ENCODE data around the gene NCOR1. TPM values are rescaled to one million over a fixed set of nuclear protein-coding genes. Genes with fewer than 3 reads are reported as not detected.

Gene NCOR1
- total and polyA plus RNA-seq, 2 of the 13 experiments (the other 11 are each of a cell fraction or from before 2014, with no cell fraction given): 57.0 to 71.7 TPM

- Histone ChIP-seq H3K27ac (ENCODE audit: extremely low read length, insufficient read depth, low read length) (no peak overlapping the region), H4K20me1 (ENCODE audit: insufficient read depth, low read length) (no peaks in the 10 kb centered on the region)
- POLR2A ChIA-PET: no interaction called here
These were observed 109.0 kb downstream of the NCOR1 start for GRCh38 chr17:16106161-16106891.

More at GRCh38 chr17:16106161-16106891, 109.0 kb downstream of the NCOR1 start:
- FAIRE-seq (no peak), DNase-seq (ENCODE audit: low spot score) (peak; percentile 12), ATAC-seq (no peak)
- no peak overlapping the region for H3K4me3 ChIP-seq (replicated peaks in 1 of 3; ENCODE audit: insufficient read depth in 1 of 3, low read depth in 2 of 3, low read length in 3 of 3)
- H3K4me2 ChIP-seq (ENCODE audit: low read depth, low read length): no peak overlapping the region
- H3K4me1 ChIP-seq (ENCODE audit: insufficient read depth, low read length): peaks cover 23% of the 10 kb centered on the region
- no peak overlapping the region for H3K9ac ChIP-seq (ENCODE audit: insufficient read depth, low read depth, low read length)
- in situ Hi-C loops (cut with HindIII; ENCODE audit: extremely low pct_ligation_motif_present, low pct_unique_long_range_greater_than_20kb): no loop called here
- 50% methylated on average over 1 of the region's 1 CpG for WGBS (ENCODE audit: low lambda C conversion rate)
- no TSS peak for BruUV-seq (replicated peaks)
- H3K9me3 ChIP-seq (ENCODE audit: low read length): no peaks in the 10 kb centered on the region
- H3K79me2 ChIP-seq (ENCODE audit: insufficient read depth, low read length): no peaks in the 10 kb centered on the region
- CTCF ChIA-PET (ENCODE audit: low intra/inter-chr PET ratio, low total read pairs): no interaction called here
- intact Hi-C loops (cut with micrococcal nuclease; ENCODE audit: unreplicated experiment): no loop called here
- H2AFZ ChIP-seq (ENCODE audit: low read length): no peak overlapping the region
- no peak for TF ChIP-seq ZNF142 (CRISPR knock-in tag; IDR thresholded peaks at IDR 0.05)
- no peak for TF ChIP-seq ZNF660 (CRISPR knock-in tag; IDR thresholded peaks at IDR 0.05; ENCODE audit: borderline replicate concordance, low read depth)
- no peak for TF ChIP-seq MED1 (CRISPR knock-in tag; IDR thresholded peaks at IDR 0.05)
- no peak for TF ChIP-seq HCFC1 (IDR thresholded peaks at IDR 0.05; ENCODE audit: low read depth, low read length)
- TF ChIP-seq GPBP1L1 (CRISPR knock-in tag; IDR thresholded peaks at IDR 0.05): no peak
- TF ChIP-seq JUNB (CRISPR knock-in tag; IDR thresholded peaks at IDR 0.05; ENCODE audit: borderline replicate concordance): no peak
- no peak for TF ChIP-seq ZNF451 (CRISPR knock-in tag; IDR thresholded peaks at IDR 0.05)
- no peak for TF ChIP-seq ZBTB3 (CRISPR knock-in tag; IDR thresholded peaks at IDR 0.05; ENCODE audit: borderline replicate concordance, low read depth)
- TF ChIP-seq ZNF441 (CRISPR knock-in tag; IDR thresholded peaks at IDR 0.05; ENCODE audit: borderline replicate concordance): no peak
- TF ChIP-seq ZNF432 (CRISPR knock-in tag; IDR thresholded peaks at IDR 0.05; ENCODE audit: borderline replicate concordance): no peak
- no peak for TF ChIP-seq IRF9 (CRISPR knock-in tag; IDR thresholded peaks at IDR 0.05; ENCODE audit: borderline replicate concordance)
- TF ChIP-seq ZNF800 (CRISPR knock-in tag; IDR thresholded peaks at IDR 0.05): no peak
- no peaks in the 10 kb centered on the region for H3K27me3 ChIP-seq (ENCODE audit: control insufficient read depth in 1 of 2, insufficient read depth in 2 of 2, low read length in 2 of 2)
- peaks cover 9 to 51% of the 10 kb centered on the region in 2 experiments for H3K36me3 ChIP-seq (replicated peaks in 1 of 2; ENCODE audit: control insufficient read depth in 1 of 2, insufficient read depth in 2 of 2, low read length in 2 of 2)
